OCI-LY7 (cell line): Measurements from ENCODE around the gene UBE3C.

Source experiments
- CTCF ChIP-seq: fragments of 200-600 bp; sonication (generic); conservative IDR thresholded peaks from 2 replicates; pipeline ENCODE4 v1.5.1; 2014; ENCODE audit warnings: mild to moderate bottlenecking, antibody characterized with exemption, low read length, moderate library complexity, mixed read lengths
- EZH2phosphoT487 ChIP-seq: fragments of 200-600 bp; sonication (generic); IDR thresholded peaks from 2 replicates; pipeline ENCODE4 v1.6.1; 2018; ENCODE audit warnings: low read depth, borderline replicate concordance, mild to moderate bottlenecking, mixed run types, antibody characterized with exemption, low read length, moderate library complexity, mixed read lengths

GRCh38 chr7:157282141-157282801 is 143.5 kb downstream of the UBE3C start:
- TF ChIP-seq CTCF (no peak), EZH2phosphoT487 (no peak)
